NCI-H510A (cell line): ENCODE data around the gene ATP5F1D.

Experiments
- DNase-seq: peaks from one replicate; lab custom pipeline; 2025; lab: John Stamatoyannopoulos, UW

The ATP5F1D gene

DNA sequence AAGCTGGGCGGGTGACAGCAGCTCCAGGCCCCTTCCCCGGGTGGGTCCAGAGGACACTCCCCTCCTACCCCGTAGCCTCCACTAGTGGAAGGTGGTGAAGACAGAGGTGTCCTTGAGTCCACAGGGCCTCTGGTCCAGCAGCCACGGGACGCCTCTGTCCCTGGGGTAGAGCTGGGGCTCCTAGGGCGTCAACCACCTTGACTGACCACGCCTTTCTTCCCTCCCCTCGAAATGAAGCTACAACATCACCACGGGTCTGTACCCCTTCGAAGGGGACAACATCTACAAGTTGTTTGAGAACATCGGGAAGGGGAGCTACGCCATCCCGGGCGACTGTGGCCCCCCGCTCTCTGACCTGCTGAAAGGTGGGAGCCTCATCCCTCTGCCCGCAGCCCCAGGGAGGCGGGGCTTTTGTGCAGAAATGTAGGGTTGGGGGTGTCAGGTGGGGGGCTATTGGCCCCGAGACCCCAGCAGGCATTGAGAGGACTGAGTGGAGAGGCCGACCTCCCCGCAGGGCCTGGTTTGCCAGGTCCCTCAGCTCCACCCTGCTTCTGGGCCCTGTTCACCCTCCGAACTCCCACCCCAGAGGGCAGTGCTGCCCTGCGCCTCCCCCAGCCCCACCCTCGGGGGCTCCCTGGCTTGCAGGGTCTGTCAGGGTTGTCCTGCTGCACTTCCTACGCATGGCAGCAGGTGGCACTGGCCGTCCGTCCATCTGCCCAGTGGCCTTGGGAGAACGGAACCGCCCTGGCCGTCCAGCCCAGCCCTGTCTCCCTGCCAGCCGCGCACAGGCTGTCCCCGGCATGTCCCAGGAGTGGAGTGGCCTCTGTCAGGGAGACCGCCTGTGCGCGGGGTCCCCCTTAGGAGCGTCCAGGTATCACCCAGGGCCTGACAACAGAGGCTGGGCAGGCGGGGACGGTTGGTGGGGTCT, 20.3 kb upstream of the ATP5F1D start:
- no peak for DNase-seq

DNA sequence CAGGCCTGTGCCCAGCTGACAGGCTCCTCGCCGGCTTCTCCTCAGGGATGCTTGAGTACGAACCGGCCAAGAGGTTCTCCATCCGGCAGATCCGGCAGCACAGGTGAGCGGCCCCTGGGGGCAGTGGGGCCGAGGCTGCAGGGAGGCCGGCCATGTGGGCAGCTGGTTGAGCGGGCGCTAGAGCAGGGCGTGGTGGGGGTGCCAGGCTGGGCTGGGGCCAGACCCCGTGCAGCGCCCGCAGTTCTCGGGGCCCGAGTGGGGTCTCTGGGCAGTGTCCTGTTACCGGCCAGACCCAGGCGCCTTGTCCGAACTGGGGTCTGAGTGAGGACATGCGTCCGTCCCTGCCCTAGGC, 19.7 kb upstream of the ATP5F1D start:
- no peak for DNase-seq

DNA sequence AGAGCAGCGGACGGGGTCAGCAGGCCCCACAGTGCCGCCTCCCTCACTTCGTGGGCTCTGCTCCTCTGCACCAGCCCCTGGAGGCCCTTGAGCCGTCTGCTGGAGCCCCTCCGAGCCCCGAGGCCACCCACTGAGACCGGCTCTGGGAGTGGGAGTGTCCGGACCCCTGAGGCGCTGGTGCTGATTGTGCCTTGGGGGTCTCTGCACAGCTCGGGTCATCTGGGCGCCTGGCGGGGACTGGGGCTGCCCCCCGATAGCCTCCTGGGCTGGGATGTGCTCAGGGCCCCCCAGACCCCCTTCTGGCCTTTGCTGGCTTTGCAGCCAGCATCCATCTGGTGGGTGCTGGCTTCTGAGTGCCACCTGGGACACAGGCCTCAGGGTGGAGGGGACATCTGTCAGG, 19.2 kb upstream of the ATP5F1D start:
- DNase-seq = no peak

DNA sequence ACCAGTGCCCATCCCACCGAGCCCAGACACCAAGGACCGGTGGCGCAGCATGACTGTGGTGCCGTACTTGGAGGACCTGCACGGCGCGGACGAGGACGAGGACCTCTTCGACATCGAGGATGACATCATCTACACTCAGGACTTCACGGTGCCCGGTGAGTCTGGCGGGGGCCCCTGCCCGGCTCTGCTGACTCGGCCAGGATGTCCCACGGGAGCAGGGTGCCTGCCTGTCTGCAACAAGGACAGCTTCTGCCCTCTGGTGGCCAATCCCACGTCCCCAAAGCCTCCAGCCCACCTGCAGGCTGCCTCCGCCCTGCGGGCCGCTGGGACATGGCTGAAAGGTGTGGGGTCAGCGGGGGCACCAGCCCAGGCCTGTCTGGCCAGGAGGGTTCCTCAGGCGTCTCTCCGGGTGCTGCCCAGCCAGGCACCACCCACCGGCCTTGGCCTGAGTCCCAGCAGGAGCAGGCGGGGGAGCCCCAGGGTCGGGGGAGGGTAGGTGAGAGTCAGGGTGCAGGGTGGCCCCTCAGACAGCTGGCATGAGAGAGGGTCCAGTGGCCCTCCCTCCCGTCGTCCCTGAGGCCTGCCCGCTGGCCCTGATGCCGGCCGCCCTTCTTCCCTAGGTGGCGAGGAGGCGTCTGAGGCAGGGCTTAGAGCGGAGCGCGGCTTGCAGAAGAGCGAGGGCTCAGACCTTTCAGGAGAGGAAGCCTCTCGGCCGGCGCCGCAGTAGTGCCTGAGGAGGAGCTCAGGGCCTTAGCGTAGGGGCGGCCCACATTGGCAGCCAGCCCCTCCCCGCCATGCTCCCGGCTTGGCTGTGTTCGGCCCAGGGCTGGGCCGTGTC, 18.3 kb upstream of the ATP5F1D start:
- DNase-seq = no peak

DNA sequence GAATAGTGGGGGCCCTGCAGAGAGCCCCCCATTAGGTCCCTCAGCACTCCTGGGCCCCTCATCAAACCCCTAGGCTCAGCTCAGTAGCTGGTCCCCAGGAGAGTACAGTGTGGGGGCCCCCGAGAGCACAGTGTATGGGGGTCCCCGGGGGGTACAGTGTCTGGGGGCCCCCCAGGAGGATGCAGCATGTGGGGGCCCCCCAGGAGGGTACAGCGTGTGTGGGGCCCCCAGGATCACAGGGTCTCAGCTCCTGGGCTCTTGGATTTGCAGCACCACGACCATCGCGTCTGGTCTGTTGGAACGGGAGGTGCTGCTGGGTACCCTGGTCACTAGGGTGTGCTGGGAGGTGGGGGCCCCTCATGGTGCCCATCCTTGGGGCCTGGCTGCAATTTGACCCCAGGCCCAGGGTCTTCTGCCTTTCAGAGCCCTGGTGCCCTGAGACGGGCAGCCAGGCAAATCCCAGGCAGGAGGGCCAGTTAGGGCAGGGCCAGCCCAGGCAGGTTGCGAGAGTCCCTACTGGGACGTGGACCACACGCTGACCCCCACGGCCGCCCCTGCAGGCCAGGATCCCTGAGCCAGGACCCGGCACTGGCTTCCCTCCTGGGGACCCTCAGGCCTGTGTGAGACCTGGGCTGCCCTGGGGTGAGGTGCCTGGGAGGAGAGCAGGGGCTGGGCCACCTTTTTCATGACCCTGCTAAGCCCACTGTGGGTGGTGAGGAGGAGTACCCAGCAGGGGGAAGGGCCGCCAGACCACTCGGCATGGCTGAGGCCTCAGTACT, 17.3 kb upstream of the ATP5F1D start:
- no peak for DNase-seq

DNA sequence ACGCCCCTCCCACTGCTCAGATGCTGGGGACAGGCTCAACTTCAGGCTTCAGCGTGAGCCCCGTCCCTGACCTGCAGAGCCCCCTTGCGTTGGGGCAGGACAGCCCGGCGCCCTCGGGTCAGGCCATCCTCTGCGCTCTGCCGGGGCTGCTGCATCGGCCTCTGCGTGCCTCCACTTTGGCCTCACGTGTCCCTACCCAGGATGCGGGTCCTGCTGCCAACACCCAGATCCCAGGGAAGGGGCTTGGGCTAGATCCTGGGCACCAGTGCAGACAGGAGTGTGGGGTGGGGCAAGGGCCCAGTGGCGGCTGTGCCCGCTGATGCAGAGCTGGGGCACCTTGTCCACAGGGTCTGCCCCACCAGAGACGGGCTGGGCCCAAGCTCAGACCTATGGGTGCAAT, 16.7 kb upstream of the ATP5F1D start:
- no peak for DNase-seq

DNA sequence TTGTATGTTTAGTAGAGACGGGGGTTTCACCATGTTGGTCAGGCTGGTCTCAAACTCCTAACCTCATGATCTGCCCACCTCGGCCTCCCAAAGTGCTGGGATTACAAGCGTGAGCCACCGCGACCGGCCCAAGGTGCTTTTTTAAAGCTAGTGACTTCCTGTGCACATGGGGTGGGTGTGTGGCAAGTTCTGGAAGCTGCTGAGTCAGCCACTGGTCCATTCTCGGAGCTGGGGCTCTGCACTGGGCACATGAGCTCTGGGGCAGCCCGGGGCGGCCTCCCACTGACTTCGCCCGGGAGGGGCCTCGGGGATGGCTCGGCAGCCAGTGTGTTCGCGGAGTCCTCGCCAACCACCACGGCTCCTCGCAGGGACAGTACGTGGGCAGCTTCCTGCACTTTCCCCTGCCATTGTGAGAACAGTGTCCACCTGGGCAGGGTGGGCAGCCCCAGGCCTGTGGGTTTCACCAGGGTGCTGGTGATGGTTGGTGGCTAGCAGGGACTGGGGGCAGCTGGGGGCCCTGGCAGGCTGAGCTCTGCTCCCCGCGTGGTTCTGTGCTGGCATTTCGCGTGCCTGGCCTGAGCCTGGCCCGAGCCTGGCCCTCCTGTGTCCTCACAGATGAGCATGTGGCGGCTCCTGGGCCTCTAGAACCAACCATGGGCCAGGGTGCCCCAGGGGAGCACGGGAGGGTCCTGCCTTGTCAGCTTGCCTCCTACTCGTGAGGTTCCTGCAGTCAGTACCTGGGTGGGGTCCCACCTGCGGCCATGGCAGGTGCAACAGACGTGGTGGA, 15.9 kb upstream of the ATP5F1D start:
- no peak for DNase-seq

DNA sequence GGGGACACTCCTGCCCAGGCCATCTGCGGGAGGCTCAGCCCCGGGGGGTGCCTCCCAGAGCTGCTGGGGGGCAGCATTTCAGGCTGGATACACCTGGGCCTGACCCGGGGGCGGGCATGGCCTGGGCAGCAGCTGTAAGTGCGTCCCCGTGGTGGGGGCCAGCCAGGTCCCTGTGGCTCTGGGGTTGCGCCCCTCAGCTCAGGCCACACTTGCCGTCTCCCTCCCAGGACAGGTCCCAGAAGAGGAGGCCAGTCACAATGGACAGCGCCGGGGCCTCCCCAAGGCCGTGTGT, 15.4 kb upstream of the ATP5F1D start:
- DNase-seq = no peak

DNA sequence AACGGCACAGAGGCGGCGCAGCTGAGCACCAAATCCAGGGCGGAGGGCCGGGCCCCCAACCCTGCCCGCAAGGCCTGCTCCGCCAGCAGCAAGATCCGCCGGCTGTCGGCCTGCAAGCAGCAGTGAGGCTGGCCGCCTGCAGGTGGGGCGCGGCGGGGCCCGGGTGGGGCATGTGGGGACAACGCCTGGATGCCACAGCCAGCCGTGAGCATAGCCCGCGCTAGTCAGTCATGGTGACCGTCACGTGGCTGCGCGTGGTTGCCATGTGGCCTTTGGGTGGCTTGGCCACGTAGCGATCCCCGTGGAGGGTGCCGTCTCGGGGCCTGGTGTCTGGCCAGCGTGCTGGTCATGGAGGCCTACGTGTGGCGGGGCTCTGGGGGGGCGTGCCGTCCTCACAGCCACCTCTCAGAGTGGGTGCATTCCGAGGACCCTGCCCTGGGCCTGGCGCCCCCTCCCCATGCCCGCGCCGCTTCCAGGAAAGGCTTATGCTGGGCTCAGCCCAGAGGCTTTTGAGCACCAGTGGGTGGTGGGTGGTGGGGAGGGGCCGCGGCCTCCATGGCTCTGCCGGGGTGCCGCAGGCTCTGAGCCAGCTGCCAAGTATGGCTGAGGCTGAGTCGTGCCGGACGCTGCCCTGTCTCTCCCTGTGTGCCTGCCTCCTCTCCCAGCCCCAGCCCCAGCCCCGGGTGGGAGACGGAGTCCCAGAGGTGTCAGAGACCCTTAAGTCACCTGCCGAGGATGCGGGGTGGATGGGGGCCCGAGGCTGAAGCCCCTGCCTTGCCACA, 14.8 kb upstream of the ATP5F1D start:
- DNase-seq = no peak

DNA sequence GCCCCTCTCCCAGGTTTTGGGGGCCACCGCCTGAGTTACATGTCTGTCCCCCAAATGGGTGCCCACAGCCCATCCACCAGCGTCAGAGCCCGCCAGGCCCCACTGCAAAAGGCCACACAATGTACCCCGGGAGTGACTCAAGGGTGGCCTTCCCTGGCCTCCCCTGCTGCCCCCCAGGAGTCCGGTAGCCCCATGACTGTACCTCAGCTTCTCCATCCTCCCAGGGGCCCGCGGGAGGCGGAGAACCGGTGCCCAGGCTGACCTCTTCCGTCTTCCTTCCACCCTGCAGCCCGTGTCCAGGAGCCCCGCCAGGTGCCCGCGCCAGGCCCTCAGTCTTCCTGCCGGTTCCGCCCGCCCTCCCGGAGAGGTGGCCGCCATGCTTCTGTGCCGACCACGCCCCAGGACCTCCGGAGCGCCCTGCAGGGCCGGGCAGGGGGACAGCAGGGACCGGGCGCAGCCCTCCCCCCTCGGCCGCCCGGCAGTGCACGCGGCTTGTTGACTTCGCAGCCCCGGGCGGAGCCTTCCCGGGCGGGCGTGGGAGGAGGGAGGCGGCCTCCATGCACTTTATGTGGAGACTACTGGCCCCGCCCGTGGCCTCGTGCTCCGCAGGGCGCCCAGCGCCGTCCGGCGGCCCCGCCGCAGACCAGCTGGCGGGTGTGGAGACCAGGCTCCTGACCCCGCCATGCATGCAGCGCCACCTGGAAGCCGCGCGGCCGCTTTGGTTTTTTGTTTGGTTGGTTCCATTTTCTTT, 14.1 kb upstream of the ATP5F1D start:
- no peak for DNase-seq

DNA sequence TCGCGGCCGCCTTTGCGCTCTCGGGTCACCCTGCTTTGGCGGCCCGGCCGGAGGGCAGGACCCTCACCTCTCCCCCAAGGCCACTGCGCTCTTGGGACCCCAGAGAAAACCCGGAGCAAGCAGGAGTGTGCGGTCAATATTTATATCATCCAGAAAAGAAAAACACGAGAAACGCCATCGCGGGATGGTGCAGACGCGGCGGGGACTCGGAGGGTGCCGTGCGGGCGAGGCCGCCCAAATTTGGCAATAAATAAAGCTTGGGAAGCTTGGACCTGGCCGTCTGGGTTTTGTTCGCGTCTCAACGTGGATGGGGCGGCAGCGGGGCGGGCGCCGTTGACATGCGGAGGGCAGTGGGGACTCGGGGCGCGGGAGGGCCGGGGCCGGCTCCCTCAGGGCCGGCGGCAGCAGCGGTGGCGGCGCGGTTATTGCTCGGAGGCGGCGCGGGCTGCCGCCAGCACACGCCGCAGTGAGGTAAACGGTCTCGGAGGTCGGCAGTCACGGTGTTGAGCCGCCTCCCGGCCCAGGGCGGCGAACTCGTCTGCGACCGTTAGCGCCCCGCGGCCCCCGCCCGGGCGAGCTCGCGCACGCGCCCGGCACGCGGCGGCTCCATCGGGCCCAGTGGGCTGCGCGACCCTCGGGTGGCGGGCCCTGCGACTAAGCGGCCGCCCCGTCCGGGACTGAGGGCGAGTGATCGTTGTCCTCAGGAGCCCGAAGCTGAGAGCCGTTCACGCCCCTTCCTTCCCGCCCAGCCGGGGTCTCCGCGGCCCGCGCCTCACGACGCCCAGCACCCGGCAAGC, 13.2 kb upstream of the ATP5F1D start:
- no peak for DNase-seq

DNA sequence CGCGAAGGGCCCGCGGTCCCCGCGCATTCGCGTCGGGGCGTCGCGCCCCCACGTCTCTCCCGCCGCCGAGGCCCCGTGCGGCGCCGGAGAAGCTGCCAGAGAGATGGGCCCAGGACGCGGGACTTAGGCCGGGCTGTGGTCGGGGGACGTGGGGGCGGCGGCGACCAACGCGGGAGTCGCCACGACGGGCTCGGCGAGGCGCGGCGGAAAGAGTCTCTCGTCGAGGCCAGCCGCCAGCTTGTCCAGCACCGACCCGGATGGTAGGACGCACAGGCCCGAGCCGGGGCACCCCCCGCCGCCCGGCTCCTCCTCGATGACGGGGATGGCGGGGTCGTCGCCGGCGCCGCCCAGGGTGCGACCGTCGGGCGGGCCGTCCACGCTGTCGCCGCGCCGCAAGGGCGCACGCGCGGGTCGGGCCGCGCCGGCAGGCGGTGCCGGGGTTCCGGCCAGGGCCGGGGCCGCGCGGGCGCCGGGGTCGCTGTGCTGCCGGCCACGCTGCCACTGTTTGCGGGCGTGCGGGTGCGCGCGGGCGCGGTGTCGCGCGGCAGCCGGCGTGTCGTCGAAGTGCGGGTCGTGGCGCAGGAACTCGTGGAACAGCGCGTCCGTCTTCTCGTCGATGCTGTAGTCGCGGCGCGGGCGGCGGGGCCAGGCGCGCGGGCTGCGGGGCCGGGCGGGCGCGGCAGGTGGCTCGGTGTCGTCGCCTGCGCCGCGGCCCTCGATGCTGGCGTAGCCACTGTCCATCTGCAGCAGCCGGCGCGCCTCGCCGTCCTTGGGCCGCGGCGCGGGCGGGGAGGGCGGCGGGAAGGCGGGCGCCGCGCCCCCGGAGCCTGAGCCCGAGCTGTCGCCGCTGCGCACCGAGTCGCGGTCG, 12.3 kb upstream of the ATP5F1D start:
- no peak for DNase-seq

DNA sequence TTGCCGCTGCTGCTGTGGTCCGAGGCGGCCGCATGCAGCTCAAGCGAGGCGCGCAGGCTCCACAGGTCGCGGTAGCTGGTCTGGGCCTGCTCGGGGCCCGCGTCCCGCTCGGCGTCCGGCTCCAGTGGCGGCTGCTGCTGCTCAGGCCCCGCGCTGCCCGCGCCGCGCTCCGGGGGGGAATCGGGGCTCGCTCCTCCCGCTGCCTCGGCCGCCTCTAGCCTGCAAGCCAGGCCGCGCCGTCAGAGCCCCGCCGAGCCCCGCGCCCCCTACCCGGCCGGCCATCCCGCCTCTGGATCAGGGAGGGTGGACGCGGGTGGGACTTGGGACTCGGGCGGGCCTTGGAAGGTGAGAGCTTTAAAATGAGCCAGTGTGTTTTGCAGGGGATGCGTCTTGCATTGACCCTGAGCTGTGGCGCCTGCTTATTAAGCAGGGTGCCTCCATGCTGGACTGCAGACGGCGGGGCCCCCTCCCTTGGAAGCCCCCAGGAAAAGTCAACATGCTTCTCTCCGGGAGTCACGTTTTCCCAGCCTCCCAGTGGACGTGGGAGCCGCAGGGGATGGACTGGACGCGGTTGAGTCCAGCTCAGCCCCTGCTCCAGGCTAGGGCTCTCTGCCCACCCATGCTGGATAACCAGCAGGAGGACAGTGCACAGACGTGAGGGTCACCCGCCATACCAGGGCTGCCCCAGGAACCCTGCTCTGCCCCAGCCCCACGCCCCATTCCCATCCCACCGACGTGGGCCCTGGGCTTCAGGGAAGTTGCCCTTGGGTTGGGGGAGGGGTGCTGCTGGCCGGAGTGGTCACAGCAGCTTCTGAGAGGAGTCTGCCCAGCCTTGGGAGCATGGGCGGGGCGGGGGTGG, 11.4 kb upstream of the ATP5F1D start:
- DNase-seq = no peak

DNA sequence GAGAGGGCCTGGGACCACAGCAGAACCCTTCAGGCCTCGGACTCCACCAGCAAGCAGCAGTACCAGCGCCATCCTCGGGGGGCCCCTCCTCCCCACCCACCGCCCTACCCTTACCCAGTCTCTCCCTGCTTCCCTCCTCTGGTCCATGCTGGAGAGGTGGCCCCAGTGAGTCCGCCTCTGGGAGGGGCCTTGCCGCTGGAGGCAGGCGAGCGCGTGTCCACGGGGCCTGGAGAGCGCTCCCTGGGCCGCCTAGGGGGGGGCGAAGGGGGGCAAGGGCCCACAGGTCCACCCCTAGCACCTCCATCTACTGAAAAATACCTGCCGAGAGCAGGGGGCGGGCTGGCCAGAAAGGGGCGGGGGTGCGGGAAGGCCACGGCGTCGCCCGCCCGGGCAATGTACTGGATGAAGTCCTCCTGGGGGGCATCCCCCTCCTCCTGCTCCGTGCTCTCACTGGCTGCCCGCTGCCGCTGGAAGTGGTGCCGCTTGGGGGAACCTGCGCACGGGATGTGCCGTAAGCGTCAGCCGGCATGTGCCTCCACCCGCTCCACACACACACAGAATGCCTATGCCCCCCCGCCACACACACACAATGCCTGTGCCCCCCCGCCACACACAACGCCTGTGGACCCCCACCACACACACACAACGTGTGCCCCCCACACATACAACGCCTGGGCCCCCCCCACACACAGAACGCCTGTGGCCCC, 10.6 kb upstream of the ATP5F1D start:
- no peak for DNase-seq

DNA sequence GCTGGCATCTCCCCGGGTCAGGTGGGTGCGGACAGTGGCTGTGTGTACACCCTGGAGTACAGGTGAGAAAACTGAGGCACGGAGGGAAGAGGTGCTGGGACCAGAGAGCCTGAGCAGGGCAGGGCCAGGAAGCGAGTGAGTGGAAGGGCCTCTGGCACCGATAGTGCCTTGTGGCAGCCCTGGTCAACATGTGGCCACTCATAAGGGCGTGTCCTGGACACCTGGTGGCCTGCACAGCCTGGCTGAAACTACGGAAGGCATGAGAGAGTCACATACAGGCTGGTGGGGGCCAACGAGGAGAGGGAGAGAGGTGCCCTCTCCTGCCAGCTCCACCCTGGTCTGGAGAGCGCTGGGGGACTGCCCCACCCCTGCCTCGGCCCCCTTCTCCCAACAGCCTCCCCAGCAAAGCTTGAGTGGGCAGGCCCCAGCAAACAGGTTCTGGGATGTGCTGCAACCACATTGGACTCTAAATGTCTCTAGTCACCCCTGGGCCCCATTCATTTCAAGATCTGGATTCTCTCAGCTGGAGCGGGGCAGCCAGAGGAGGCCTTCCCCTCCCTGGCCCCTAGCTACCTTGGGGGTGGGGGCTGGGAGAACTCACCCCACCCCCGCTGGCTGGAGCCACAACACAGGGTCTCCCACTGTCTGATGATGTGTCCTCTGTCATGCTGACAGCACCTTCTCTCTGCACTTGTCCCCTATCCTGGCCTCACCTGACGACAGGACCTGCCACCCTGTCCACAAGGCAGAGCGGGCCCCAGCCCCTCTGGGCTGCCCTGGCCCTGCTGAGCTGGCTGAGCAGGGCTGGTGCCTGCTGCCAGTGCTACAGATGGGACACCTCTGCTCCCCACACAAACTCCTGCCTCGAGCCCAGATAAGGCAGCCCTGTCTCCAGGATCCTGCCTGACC, 9.6 kb upstream of the ATP5F1D start:
- DNase-seq = no peak

DNA sequence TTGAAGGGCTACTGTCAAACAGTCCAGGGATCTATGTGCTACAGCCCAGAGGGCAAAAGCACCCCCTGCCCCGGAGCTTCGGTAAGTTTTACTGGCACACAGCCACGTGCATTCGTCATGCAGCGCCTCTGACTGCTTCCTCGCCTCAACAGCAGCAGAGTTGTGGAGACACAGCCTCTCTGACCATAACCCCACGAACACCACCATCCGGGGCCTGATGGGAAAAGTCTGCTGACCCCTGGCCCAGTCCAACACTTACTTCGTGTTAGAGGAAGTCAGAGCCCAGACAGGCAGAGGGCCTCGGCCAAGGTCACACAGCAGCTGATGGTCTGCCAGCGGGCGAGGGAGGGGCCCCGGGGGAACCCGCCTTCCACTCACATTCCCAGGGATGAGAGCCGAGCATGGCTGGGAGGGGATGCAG, 8.9 kb upstream of the ATP5F1D start:
- no peak for DNase-seq
